HCT116 (cell line): Measurements from ENCODE around the gene SPEF2. TPM values are rescaled to one million over a fixed set of nuclear protein-coding genes. Genes with fewer than 3 reads are reported as not detected.

Experiments used
- ATAC-seq: fragments of 200-7000 bp; cut with Tn5 transposase; 2 replicates; pipeline ENCODE4 v1.9.1; 2020; ENCODE audit warnings: mild to moderate bottlenecking, moderate library complexity
- BruUV-seq: library from RNA; stranded (reverse); fragments of 400-500 nt; replicated peaks from 2 replicates; lab custom pipeline; 2021; lab: Mats Ljungman, UMichigan
- CTCF ChIA-PET: fragments of 300-600 bp; sonication (Branson Sonifier 250); formaldehyde crosslinking; loops from one replicate; lab custom pipeline; 2021; ENCODE audit warnings: antibody characterized with exemption; lab: Charles Lee
- POLR2A ChIA-PET: fragments of 300-600, 350-600 bp; sonication (Branson Sonifier 250); formaldehyde crosslinking; loops from one replicate; lab custom pipeline; 2021; ENCODE audit warnings: antibody characterized with exemption; lab: Charles Lee
- RAD21 ChIA-PET, 2 experiments: fragments of 300-600 bp; sonication (Branson Sonifier 250); formaldehyde crosslinking; loops; one replicate each; lab custom pipeline; 2023; ENCODE audit warnings: low total read pairs in 2 of 2; ENCODE audit not compliant: uncharacterized antibody in 2 of 2, unreplicated experiment in 2 of 2, low non-redundant PET in 1 of 2; lab: Charles Lee
- DNase-seq: peaks from one replicate; pipeline ENCODE4 v3.0.0-alpha.2; 2010; ENCODE audit warnings: low read depth, low spot score
- H2AFZ ChIP-seq: fragments of 200-600 bp; shearing (Covaris generic), sonication (generic); 2 replicates; pipeline ENCODE4 v1.6.1; 2017; ENCODE audit warnings: low read depth, mixed run types, mixed read lengths, antibody characterized with exemption, low read length; ENCODE audit not compliant: poor library complexity, severe bottlenecking
- H3K27ac ChIP-seq: 2 replicates; pipeline ENCODE4 v1.5.1; 2012; ENCODE audit warnings: low read depth, low read length
- H3K27me3 ChIP-seq: fragments of 200-600 bp; sonication (generic); 2 replicates; pipeline ENCODE4 v1.6.1; 2016; ENCODE audit warnings: mixed run types, low read length, mixed read lengths; ENCODE audit not compliant: insufficient read depth
- H3K36me3 ChIP-seq, 2 experiments: fragments of 200-500 bp in 1 of 2; fragments of 200-600 bp in 1 of 2; sonication (Bioruptor generic) in 1 of 2; sonication (generic) in 1 of 2; 2 replicates each; pipeline versions ENCODE4 v1.5.1 to v1.6.1; 2014 to 2016; ENCODE audit warnings: low read length in 2 of 2, inconsistent platforms in 1 of 2, mixed read lengths in 1 of 2, mixed run types in 1 of 2; ENCODE audit not compliant: insufficient read depth in 2 of 2, control insufficient read depth in 1 of 2
- H3K4me1 ChIP-seq, 2 experiments: fragments of 200-600 bp in 1 of 2; sonication (generic) in 1 of 2; 2 replicates each; pipeline versions ENCODE4 v1.5.1 to v1.6.1; 2012 to 2017; ENCODE audit warnings: low read length in 2 of 2, inconsistent platforms in 1 of 2, mild to moderate bottlenecking in 1 of 2, mixed read lengths in 1 of 2, mixed run types in 1 of 2, moderate library complexity in 1 of 2; ENCODE audit not compliant: insufficient read depth in 2 of 2, control insufficient read depth in 1 of 2
- H3K4me2 ChIP-seq: fragments of 200-600 bp; sonication (generic); 2 replicates; pipeline ENCODE4 v1.6.1; 2017; ENCODE audit warnings: mixed run types, low read length, mixed read lengths
- H3K4me3 ChIP-seq, 2 experiments: fragments of 200-600 bp in 1 of 2; sonication (generic) in 1 of 2; replicated peaks in 1 of 2; 2 replicates each; pipeline ENCODE4 v1.5.1; 2011 to 2016; ENCODE audit warnings: low read length in 2 of 2, control low read depth in 1 of 2, low read depth in 1 of 2, mild to moderate bottlenecking in 1 of 2, mixed read lengths in 1 of 2, mixed run types in 1 of 2
- H3K79me2 ChIP-seq: fragments of 200-600 bp; sonication (generic); 2 replicates; pipeline ENCODE4 v1.6.1; 2017; ENCODE audit warnings: mild to moderate bottlenecking, mixed run types, low read length, moderate library complexity, mixed read lengths; ENCODE audit not compliant: insufficient read depth
- H3K9ac ChIP-seq: fragments of 200-600 bp; sonication (generic); 2 replicates; pipeline ENCODE4 v1.6.1; 2016; ENCODE audit warnings: low read length, mixed read lengths
- H3K9me2 ChIP-seq: fragments of 200-600 bp; sonication (generic), shearing (Covaris generic); 2 replicates; pipeline ENCODE4 v1.6.1; 2017; ENCODE audit warnings: mixed run types, mild to moderate bottlenecking, moderate library complexity; ENCODE audit not compliant: insufficient read depth
- H3K9me3 ChIP-seq, 2 experiments: fragments of 200-500 bp in 1 of 2; fragments of 200-600 bp in 1 of 2; sonication (Bioruptor generic) in 1 of 2; sonication (generic) in 1 of 2; 2 replicates each; pipeline ENCODE4 v1.6.1; 2014 to 2017; ENCODE audit warnings: low read length in 2 of 2, mixed read lengths in 2 of 2, inconsistent platforms in 1 of 2, low read depth in 1 of 2, mild to moderate bottlenecking in 1 of 2, mixed run types in 1 of 2, moderate library complexity in 1 of 2; ENCODE audit not compliant: control insufficient read depth in 1 of 2, insufficient read depth in 1 of 2
- H4K20me1 ChIP-seq: fragments of 200-600 bp; sonication (generic), shearing (Covaris generic); 2 replicates; pipeline ENCODE4 v1.6.1; 2017; ENCODE audit warnings: mixed run types, mild to moderate bottlenecking, moderate library complexity; ENCODE audit not compliant: insufficient read depth
- CEBPB ChIP-seq: IDR thresholded peaks from 2 replicates; pipeline ENCODE4 v1.6.1; 2012; ENCODE audit warnings: low read depth
- EGR1 ChIP-seq: IDR thresholded peaks from 2 replicates; pipeline ENCODE4 v1.6.1; 2012; ENCODE audit warnings: low read depth
- EZH2 ChIP-seq: fragments of 200-600 bp; sonication (generic); IDR thresholded peaks from 2 replicates; pipeline ENCODE4 v1.6.1; 2017; ENCODE audit warnings: antibody characterized with exemption, mixed run types
- FOSL1 ChIP-seq: IDR thresholded peaks from 2 replicates; pipeline ENCODE4 v1.6.1; 2012; ENCODE audit warnings: low read depth
- JUND ChIP-seq: IDR thresholded peaks from 2 replicates; pipeline ENCODE4 v1.6.1; 2012
- POLR2A ChIP-seq: IDR thresholded peaks from 2 replicates; pipeline ENCODE4 v1.7.0; 2011; ENCODE audit warnings: borderline replicate concordance; ENCODE audit not compliant: insufficient read depth, insufficient read length; ENCODE audit errors: extremely low read depth
- SIN3A ChIP-seq: IDR thresholded peaks from 2 replicates; pipeline ENCODE4 v1.6.1; 2012; ENCODE audit warnings: low read depth
- SRF ChIP-seq: IDR thresholded peaks from 2 replicates; pipeline ENCODE4 v1.6.1; 2012; ENCODE audit warnings: low read depth
- TCF7L2 ChIP-seq: IDR thresholded peaks from 2 replicates; pipeline ENCODE4 v1.7.0; 2011; ENCODE audit warnings: borderline replicate concordance, inconsistent platforms; ENCODE audit not compliant: insufficient read depth, insufficient read length; ENCODE audit errors: extremely low read depth
- YY1 ChIP-seq: IDR thresholded peaks from 2 replicates; pipeline ENCODE4 v1.6.1; 2011; ENCODE audit warnings: low read length, low read depth, moderate library complexity, mild to moderate bottlenecking; ENCODE audit not compliant: insufficient replicate concordance; ENCODE audit errors: extremely low read depth
- ZFX ChIP-seq: fragments of 450-650 bp; IDR thresholded peaks from 2 replicates; pipeline ENCODE4 v1.6.1; 2017
- intact Hi-C: fragments of 100-400 bp; cut with micrococcal nuclease; formaldehyde crosslinking; loops from 2 replicates; pipeline ENCODE4 v1.10.0; 2022
- total RNA-seq: library from RNA; stranded (reverse); gene quantifications from one replicate; pipeline ENCODE4 v1.2.1, GENCODE V29; 2021; ENCODE audit not compliant: unreplicated experiment
- TF ChIP-seq, protein P1 (sequence below): IDR thresholded peaks from 2 replicates; pipeline ENCODE4 v1.6.1; 2012; ENCODE audit warnings: low read depth
- TF ChIP-seq, protein P2 (sequence below): IDR thresholded peaks from 2 replicates; pipeline ENCODE4 v1.6.1; 2012
- TF ChIP-seq, protein P3 (sequence below): IDR thresholded peaks from 2 replicates; pipeline ENCODE4 v1.6.1; 2012

Gene SPEF2
- total RNA-seq, 1 experiment from 2014 or later, result 4.6 TPM

DNA sequence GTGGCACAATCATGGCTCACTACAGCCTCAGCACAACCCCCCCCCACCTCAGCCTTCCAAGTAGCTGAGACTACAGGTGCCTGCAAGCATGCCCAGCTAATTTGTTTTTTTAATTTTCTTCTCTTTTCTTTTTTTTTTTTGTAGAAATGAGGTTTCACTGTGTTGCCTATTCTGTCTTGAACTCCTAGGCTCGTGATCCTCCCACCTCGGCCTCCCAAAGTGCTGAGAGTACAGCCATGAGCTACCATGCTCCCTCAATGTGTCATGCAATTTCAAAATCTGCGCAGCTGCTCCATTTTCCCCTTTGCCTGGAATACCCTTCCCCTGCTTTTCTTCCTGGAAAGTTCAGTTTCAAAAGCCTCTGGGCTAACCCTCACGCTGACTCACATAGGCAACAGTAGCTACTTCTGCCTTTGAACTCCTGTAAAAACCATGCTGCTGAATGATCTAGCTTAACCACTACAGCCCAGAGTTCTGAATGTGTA lies 168.0 kb downstream of the SPEF2 start (continued):
- no peak for TF ChIP-seq EGR1

DNA sequence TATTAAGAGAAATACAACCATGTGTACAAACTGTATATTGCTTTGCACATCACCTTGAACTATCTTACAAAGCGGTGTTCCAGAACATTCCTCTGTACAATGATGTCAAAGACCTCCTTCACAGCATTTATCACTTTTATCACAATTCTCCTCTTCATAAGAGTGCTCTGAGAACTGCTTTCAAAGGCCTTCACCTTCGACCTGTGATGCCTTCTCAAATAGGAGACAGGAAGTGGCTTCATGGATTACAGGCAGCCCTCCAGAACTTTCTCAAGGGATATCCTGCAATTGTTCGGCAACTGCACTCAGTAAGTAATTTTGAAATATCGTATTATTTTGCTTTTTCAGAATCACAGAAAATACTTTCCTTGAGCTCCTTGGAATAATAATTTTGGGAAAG lies 171.1 kb downstream of the SPEF2 start:
- BruUV-seq, result no TSS peak
- H4K20me1 ChIP-seq, result no peaks in the 10 kb centered on the region
- no peak overlapping the region for H3K4me3 ChIP-seq
- CTCF ChIA-PET, result no interaction called here
- H3K9ac ChIP-seq, result no peak overlapping the region
- peaks cover 19% of the 10 kb centered on the region; the same call in 1 of the 2 replicates for H3K27me3 ChIP-seq
- RAD21 ChIA-PET, result no interaction called here
- 0 out of 2 replicates have a peak, but pooled peaks cover 2% of the 10 kb centered on the region for H3K9me2 ChIP-seq
- no peaks in the 10 kb centered on the region for H3K9me3 ChIP-seq
- intact Hi-C loops, result no loop called here
- H2AFZ ChIP-seq, result no peak overlapping the region
- H3K27ac ChIP-seq, result no peak overlapping the region
- H3K4me1 ChIP-seq, result no peaks in the 10 kb centered on the region
- TF ChIP-seq TCF7L2 (no peak), FOSL1 (no peak), SRF (no peak), POLR2A (no peak), EZH2 (no peak), JUND (no peak), YY1 (no peak), CEBPB (no peak), EGR1 (no peak), ZFX (no peak), SIN3A (no peak)
- TF ChIP-seq, protein P1, sequence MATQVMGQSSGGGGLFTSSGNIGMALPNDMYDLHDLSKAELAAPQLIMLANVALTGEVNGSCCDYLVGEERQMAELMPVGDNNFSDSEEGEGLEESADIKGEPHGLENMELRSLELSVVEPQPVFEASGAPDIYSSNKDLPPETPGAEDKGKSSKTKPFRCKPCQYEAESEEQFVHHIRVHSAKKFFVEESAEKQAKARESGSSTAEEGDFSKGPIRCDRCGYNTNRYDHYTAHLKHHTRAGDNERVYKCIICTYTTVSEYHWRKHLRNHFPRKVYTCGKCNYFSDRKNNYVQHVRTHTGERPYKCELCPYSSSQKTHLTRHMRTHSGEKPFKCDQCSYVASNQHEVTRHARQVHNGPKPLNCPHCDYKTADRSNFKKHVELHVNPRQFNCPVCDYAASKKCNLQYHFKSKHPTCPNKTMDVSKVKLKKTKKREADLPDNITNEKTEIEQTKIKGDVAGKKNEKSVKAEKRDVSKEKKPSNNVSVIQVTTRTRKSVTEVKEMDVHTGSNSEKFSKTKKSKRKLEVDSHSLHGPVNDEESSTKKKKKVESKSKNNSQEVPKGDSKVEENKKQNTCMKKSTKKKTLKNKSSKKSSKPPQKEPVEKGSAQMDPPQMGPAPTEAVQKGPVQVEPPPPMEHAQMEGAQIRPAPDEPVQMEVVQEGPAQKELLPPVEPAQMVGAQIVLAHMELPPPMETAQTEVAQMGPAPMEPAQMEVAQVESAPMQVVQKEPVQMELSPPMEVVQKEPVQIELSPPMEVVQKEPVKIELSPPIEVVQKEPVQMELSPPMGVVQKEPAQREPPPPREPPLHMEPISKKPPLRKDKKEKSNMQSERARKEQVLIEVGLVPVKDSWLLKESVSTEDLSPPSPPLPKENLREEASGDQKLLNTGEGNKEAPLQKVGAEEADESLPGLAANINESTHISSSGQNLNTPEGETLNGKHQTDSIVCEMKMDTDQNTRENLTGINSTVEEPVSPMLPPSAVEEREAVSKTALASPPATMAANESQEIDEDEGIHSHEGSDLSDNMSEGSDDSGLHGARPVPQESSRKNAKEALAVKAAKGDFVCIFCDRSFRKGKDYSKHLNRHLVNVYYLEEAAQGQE, result no peak
- TF ChIP-seq, protein P2, sequence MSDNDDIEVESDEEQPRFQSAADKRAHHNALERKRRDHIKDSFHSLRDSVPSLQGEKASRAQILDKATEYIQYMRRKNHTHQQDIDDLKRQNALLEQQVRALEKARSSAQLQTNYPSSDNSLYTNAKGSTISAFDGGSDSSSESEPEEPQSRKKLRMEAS, result no peak
- TF ChIP-seq, protein P3, sequence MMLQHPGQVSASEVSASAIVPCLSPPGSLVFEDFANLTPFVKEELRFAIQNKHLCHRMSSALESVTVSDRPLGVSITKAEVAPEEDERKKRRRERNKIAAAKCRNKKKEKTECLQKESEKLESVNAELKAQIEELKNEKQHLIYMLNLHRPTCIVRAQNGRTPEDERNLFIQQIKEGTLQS, result no peak
- POLR2A ChIA-PET, result no interaction called here
- no peaks in the 10 kb centered on the region for H3K36me3 ChIP-seq
- no peak for DNase-seq
- no peak overlapping the region for H3K4me2 ChIP-seq
- H3K79me2 ChIP-seq, result no peaks in the 10 kb centered on the region
- no peak for ATAC-seq
